HEK293 (cell line): ENCODE measurements around the gene KCNQ1.

ENCODE experiments used
- CTCF ChIA-PET: fragments of 350-600 bp; formaldehyde crosslinking; extraction: SDS; loops from one replicate; lab custom pipeline; 2021; ENCODE audit warnings: antibody characterized with exemption; lab: Yijun Ruan, JAX
- POLR2A ChIA-PET: fragments of 300-600 bp; formaldehyde crosslinking; extraction: SDS; loops from one replicate; lab custom pipeline; 2020; ENCODE audit warnings: antibody characterized with exemption, inconsistent platforms; lab: Yijun Ruan, JAX
- H3K27ac ChIP-seq: fragments of 200-500 bp; sonication (Bioruptor generic); 2 replicates; pipeline ENCODE4 v1.5.1; 2014; ENCODE audit warnings: low read depth, low read length, control low read depth, inconsistent platforms; ENCODE audit errors: extremely low read depth
- H3K36me3 ChIP-seq, 2 experiments: fragments of 200-500 bp in 1 of 2; sonication (Bioruptor generic) in 1 of 2; 1 replicate in 1 of 2; 2 replicates in 1 of 2; pipeline ENCODE4 v1.5.1; 2014 to 2017; ENCODE audit warnings: inconsistent platforms in 2 of 2, low read length in 2 of 2; ENCODE audit not compliant: control insufficient read depth in 2 of 2, insufficient read depth in 1 of 2
- H3K4me1 ChIP-seq: fragments of 200-500 bp; sonication (Bioruptor generic); 2 replicates; pipeline ENCODE4 v1.5.1; 2014; ENCODE audit warnings: mild to moderate bottlenecking, low read length, inconsistent platforms; ENCODE audit not compliant: control insufficient read depth, insufficient read depth
- H3K4me3 ChIP-seq: 2 replicates; pipeline ENCODE4 v1.5.1; 2011; ENCODE audit warnings: low read depth, mild to moderate bottlenecking, control low read depth, low read length, moderate library complexity
- H3K9me3 ChIP-seq: fragments of 200-500 bp; sonication (Bioruptor generic); 2 replicates; pipeline ENCODE4 v1.5.1; 2014; ENCODE audit warnings: low read depth, low read length, inconsistent platforms; ENCODE audit not compliant: control insufficient read depth, insufficient read depth
- BCL11B ChIP-seq: fragments of 450-650 bp; formaldehyde crosslinking; IDR thresholded peaks from 2 replicates; pipeline ENCODE4 v1.5.1; 2016; ENCODE audit warnings: low read depth, missing biosample characterization, missing genetic modification characterization
- GLI2 ChIP-seq: fragments of 450-650 bp; formaldehyde crosslinking; IDR thresholded peaks from 2 replicates; pipeline ENCODE4; 2017; ENCODE audit warnings: missing biosample characterization, missing genetic modification characterization, low read depth, borderline replicate concordance
- GLIS1 ChIP-seq: fragments of 450-650 bp; formaldehyde crosslinking; IDR thresholded peaks from 2 replicates; pipeline ENCODE4 v1.5.1; 2016; ENCODE audit warnings: missing biosample characterization, missing genetic modification characterization
- HOXC10 ChIP-seq: sonication (generic); formaldehyde crosslinking; IDR thresholded peaks from 2 replicates; pipeline ENCODE4 v1.8.1; 2023; ENCODE audit warnings: mild to moderate bottlenecking, missing genetic modification reagents
- KLF8 ChIP-seq: fragments of 450-650 bp; formaldehyde crosslinking; IDR thresholded peaks from 2 replicates; pipeline ENCODE4 v1.5.1; 2016; ENCODE audit warnings: missing biosample characterization, missing genetic modification characterization
- KLF9 ChIP-seq: fragments of 450-650 bp; formaldehyde crosslinking; IDR thresholded peaks from 2 replicates; pipeline ENCODE4 v1.5.1; 2016; ENCODE audit warnings: missing biosample characterization, missing genetic modification characterization, low read depth
- YY1 ChIP-seq: fragments of 450-650 bp; formaldehyde crosslinking; IDR thresholded peaks from 2 replicates; pipeline ENCODE4 v1.5.1; 2018; ENCODE audit warnings: missing biosample characterization, missing genetic modification characterization
- ZBTB1 ChIP-seq: fragments of 450-650 bp; formaldehyde crosslinking; IDR thresholded peaks from 2 replicates; pipeline ENCODE4 v1.5.1; 2016; ENCODE audit warnings: missing biosample characterization, missing genetic modification characterization
- ZFP41 ChIP-seq: fragments of 450-650 bp; formaldehyde crosslinking; IDR thresholded peaks from 2 replicates; pipeline ENCODE4 v1.5.1; 2016; ENCODE audit warnings: missing biosample characterization, missing genetic modification characterization, borderline replicate concordance
- ZFP69B ChIP-seq: fragments of 450-650 bp; formaldehyde crosslinking; IDR thresholded peaks from 2 replicates; pipeline ENCODE4 v1.5.1; 2016; ENCODE audit warnings: missing biosample characterization, missing genetic modification characterization
- ZNF10 ChIP-seq: fragments of 450-650 bp; formaldehyde crosslinking; IDR thresholded peaks from 2 replicates; pipeline ENCODE4 v1.5.1; 2017; ENCODE audit warnings: missing biosample characterization, missing genetic modification characterization
- ZNF146 ChIP-seq: fragments of 450-650 bp; formaldehyde crosslinking; IDR thresholded peaks from 2 replicates; pipeline ENCODE4 v1.5.1; 2016; ENCODE audit warnings: missing biosample characterization, missing genetic modification characterization
- ZNF266 ChIP-seq: fragments of 450-650 bp; formaldehyde crosslinking; IDR thresholded peaks from 2 replicates; pipeline ENCODE4 v1.5.1; 2016; ENCODE audit warnings: missing biosample characterization, missing genetic modification characterization, low read depth
- ZNF48 ChIP-seq: fragments of 450-650 bp; formaldehyde crosslinking; IDR thresholded peaks from 2 replicates; pipeline ENCODE4 v1.5.1; 2016; ENCODE audit warnings: missing biosample characterization, missing genetic modification characterization
- ZNF488 ChIP-seq: fragments of 450-650 bp; formaldehyde crosslinking; IDR thresholded peaks from 2 replicates; pipeline ENCODE4 v1.5.1; 2016; ENCODE audit warnings: missing biosample characterization, missing genetic modification characterization
- ZNF510 ChIP-seq: fragments of 450-650 bp; formaldehyde crosslinking; IDR thresholded peaks from 2 replicates; pipeline ENCODE4 v1.5.1; 2018; ENCODE audit warnings: mild to moderate bottlenecking, missing genetic modification characterization, missing biosample characterization; ENCODE audit not compliant: insufficient replicate concordance
- ZNF560 ChIP-seq: fragments of 450-650 bp; formaldehyde crosslinking; IDR thresholded peaks from 2 replicates; pipeline ENCODE4 v1.5.1; 2017; ENCODE audit warnings: missing biosample characterization, missing genetic modification characterization, borderline replicate concordance
- ZNF645 ChIP-seq: fragments of 450-650 bp; formaldehyde crosslinking; IDR thresholded peaks from 2 replicates; pipeline ENCODE4; 2016; ENCODE audit warnings: missing biosample characterization, missing genetic modification characterization
- ZSCAN18 ChIP-seq: fragments of 450-650 bp; formaldehyde crosslinking; IDR thresholded peaks from 2 replicates; pipeline ENCODE4 v1.5.1; 2016; ENCODE audit warnings: missing biosample characterization, missing genetic modification characterization
- TF ChIP-seq, protein P1 (sequence below): fragments of 450-650 bp; formaldehyde crosslinking; IDR thresholded peaks from 2 replicates; pipeline ENCODE4 v1.5.1; 2017; ENCODE audit warnings: missing biosample characterization, mild to moderate bottlenecking, missing genetic modification characterization, moderate library complexity
- TF ChIP-seq, protein P2 (sequence below): fragments of 450-650 bp; formaldehyde crosslinking; IDR thresholded peaks from 2 replicates; pipeline ENCODE4 v1.5.1; 2016; ENCODE audit warnings: missing biosample characterization, missing genetic modification characterization
- TF ChIP-seq, protein P3 (sequence below): fragments of 450-650 bp; IDR thresholded peaks from 2 replicates; pipeline ENCODE4 v1.5.1; 2018; ENCODE audit warnings: missing biosample characterization, mild to moderate bottlenecking, missing genetic modification characterization
- TF ChIP-seq, protein P4 (sequence below): fragments of 450-650 bp; formaldehyde crosslinking; IDR thresholded peaks from 2 replicates; pipeline ENCODE4 v1.5.1; 2016; ENCODE audit warnings: missing biosample characterization, missing genetic modification characterization, borderline replicate concordance

The KCNQ1 gene

DNA sequence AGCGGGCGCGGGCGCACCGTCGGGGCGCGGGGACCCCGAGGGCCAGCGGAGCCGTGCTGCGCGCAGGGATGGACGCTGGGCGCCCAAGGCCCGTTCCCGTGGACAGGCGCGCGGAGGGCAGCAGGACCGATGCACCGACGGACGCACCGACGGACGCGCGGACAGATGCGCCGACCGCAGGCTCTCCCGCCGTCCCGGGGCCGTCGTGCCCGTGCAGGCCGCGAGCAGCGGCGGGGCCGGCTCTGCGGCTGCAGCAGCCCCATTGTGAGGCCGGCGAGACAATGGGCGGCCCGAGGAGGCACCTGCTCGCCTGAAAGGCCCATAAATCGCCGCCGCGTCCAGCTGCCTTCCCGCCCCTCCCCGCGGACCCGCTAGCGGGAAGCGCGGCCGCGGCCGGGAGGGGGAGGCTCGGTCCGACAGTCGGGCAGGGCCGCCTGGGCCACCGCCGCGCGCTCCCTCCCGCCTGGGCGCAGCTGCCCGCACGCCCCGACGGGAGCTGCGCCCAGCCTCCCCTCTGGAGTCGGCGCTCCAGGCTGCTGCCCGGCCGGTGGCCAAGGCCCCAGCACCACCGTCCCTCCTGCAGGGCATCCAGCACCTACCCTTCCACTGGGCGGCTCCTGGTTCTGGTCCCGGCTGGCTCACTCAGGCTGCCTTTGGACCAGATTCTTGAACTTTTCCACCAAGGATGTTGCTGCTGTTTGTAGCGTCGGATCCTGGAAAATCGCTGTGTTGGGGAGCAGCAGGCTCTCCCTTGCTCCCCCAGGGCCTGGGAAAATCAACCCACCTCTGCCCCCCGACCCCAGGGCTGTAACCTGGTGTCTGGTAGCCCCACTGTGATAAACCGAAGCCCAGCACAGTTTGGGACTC, 425.0 kb downstream of the KCNQ1 start:
- no peaks in the 10 kb centered on the region for H3K4me1 ChIP-seq
- no peak for TF ChIP-seq BCL11B (tag by site-specific recombination)
- TF ChIP-seq ZNF266 (tag by site-specific recombination): no peak
- TF ChIP-seq GLI2 (tag by site-specific recombination): no peak
- TF ChIP-seq GLIS1 (tag by site-specific recombination): no peak
- TF ChIP-seq ZNF560 (tag by site-specific recombination): no peak
- no peak for TF ChIP-seq ZSCAN18 (tag by site-specific recombination)
- no peak overlapping the region for H3K4me3 ChIP-seq
- H3K27ac ChIP-seq: no peak overlapping the region
- no peaks in the 10 kb centered on the region for H3K9me3 ChIP-seq
- CTCF ChIA-PET: no interaction called here
- no peaks in the 10 kb centered on the region for H3K36me3 ChIP-seq
- POLR2A ChIA-PET: no interaction called here

- Histone ChIP-seq H3K4me1 (no peaks in the 10 kb centered on the region), H3K27ac (no peak overlapping the region), H3K4me3 (no peak overlapping the region), H3K36me3 (no peaks in the 10 kb centered on the region), H3K9me3 (no peaks in the 10 kb centered on the region)
- ChIA-PET POLR2A (no interaction called here), CTCF (no interaction called here)
- TF ChIP-seq KLF9 (tag by site-specific recombination): no peak
- TF ChIP-seq, protein P1, sequence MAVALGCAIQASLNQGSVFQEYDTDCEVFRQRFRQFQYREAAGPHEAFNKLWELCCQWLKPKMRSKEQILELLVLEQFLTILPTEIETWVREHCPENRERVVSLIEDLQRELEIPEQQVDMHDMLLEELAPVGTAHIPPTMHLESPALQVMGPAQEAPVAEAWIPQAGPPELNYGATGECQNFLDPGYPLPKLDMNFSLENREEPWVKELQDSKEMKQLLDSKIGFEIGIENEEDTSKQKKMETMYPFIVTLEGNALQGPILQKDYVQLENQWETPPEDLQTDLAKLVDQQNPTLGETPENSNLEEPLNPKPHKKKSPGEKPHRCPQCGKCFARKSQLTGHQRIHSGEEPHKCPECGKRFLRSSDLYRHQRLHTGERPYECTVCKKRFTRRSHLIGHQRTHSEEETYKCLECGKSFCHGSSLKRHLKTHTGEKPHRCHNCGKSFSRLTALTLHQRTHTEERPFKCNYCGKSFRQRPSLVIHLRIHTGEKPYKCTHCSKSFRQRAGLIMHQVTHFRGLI (tag by site-specific recombination): no peak
- TF ChIP-seq, protein P2, sequence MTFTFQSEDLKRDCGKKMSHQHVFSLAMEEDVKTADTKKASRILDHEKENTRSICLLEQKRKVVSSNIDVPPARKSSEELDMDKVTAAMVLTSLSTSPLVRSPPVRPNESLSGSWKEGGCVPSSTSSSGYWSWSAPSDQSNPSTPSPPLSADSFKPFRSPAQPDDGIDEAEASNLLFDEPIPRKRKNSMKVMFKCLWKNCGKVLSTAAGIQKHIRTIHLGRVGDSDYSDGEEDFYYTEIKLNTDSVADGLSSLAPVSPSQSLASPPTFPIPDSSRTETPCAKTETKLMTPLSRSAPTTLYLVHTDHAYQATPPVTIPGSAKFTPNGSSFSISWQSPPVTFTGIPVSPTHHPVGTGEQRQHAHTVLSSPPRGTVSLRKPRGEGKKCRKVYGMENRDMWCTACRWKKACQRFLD (tag by site-specific recombination): no peak
- no peak for TF ChIP-seq ZNF510
- no peak for TF ChIP-seq ZNF48 (tag by site-specific recombination)
- TF ChIP-seq ZNF488 (tag by site-specific recombination): no peak
- TF ChIP-seq HOXC10 (CRISPR knock-in tag): no peak
- no peak for TF ChIP-seq KLF8
- TF ChIP-seq, protein P3, sequence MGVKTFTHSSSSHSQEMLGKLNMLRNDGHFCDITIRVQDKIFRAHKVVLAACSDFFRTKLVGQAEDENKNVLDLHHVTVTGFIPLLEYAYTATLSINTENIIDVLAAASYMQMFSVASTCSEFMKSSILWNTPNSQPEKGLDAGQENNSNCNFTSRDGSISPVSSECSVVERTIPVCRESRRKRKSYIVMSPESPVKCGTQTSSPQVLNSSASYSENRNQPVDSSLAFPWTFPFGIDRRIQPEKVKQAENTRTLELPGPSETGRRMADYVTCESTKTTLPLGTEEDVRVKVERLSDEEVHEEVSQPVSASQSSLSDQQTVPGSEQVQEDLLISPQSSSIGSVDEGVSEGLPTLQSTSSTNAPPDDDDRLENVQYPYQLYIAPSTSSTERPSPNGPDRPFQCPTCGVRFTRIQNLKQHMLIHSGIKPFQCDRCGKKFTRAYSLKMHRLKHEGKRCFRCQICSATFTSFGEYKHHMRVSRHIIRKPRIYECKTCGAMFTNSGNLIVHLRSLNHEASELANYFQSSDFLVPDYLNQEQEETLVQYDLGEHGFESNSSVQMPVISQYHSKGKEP (tag by site-specific recombination): no peak
- TF ChIP-seq ZFP41: no peak
- no peak for TF ChIP-seq ZNF146
- no peak for TF ChIP-seq ZBTB1 (tag by site-specific recombination)
- TF ChIP-seq ZFP69B (tag by site-specific recombination): no peak
- TF ChIP-seq YY1 (tag by site-specific recombination): no peak
- TF ChIP-seq ZNF645 (tag by site-specific recombination): no peak
- TF ChIP-seq ZNF10 (tag by site-specific recombination): no peak
- TF ChIP-seq, protein P4, sequence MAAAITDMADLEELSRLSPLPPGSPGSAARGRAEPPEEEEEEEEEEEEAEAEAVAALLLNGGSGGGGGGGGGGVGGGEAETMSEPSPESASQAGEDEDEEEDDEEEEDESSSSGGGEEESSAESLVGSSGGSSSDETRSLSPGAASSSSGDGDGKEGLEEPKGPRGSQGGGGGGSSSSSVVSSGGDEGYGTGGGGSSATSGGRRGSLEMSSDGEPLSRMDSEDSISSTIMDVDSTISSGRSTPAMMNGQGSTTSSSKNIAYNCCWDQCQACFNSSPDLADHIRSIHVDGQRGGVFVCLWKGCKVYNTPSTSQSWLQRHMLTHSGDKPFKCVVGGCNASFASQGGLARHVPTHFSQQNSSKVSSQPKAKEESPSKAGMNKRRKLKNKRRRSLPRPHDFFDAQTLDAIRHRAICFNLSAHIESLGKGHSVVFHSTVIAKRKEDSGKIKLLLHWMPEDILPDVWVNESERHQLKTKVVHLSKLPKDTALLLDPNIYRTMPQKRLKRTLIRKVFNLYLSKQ (tag by site-specific recombination): no peak
Observed at GRCh38 chr11:2870460-2870859, 425.7 kb downstream of the KCNQ1 start.
